ENCODE measurements around the gene MAP2K3.

DNA sequence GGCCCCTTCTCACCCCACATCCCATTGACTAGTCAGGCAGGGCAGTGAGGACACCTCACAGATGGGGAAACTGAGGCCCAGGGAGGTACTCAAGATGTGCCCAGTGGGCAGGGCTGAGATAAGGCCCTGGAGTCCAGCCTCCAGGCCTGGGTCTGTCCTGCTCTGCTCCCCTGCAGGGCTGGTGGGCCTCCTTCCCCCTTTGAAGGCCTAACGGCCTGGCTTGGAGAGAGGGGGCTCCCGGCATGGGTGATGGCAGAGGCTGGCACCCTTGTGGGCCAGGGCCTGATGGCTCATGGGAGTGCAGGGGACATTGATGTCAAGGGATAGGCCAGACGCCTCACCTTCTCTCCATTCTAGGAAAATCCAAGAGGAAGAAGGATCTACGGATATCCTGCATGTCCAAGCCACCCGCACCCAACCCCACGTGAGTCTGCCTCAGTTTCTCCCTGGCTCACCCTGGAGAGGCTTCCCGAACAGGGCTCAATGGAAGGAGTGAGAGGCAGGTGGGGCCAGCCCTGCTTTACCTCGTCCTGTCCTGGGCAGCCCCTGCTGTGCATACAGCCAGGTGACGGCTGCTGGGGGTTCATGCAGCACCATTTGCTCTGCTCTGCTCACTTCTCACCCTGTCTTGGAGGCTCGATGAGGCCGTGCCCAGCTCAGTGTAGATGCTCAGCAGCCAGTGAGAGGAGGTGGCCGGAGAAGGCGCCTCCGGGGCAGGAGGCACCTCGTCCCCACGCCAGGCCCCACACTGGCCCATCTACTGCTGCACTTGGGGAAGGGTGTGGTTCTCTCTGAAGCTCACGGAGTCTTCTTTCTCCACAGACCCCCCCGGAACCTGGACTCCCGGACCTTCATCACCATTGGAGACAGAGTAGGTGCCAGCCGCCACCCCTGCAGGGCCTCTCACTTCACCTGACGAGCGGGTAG is 13.8 kb downstream of the MAP2K3 start:
- TF ChIP-seq, protein P1, sequence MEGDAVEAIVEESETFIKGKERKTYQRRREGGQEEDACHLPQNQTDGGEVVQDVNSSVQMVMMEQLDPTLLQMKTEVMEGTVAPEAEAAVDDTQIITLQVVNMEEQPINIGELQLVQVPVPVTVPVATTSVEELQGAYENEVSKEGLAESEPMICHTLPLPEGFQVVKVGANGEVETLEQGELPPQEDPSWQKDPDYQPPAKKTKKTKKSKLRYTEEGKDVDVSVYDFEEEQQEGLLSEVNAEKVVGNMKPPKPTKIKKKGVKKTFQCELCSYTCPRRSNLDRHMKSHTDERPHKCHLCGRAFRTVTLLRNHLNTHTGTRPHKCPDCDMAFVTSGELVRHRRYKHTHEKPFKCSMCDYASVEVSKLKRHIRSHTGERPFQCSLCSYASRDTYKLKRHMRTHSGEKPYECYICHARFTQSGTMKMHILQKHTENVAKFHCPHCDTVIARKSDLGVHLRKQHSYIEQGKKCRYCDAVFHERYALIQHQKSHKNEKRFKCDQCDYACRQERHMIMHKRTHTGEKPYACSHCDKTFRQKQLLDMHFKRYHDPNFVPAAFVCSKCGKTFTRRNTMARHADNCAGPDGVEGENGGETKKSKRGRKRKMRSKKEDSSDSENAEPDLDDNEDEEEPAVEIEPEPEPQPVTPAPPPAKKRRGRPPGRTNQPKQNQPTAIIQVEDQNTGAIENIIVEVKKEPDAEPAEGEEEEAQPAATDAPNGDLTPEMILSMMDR (IDR thresholded peaks at IDR 0.05): no peak
- no peak for TF ChIP-seq POLR2A (IDR thresholded peaks at IDR 0.05)

Measured in adrenal gland (tissue), 5 donors.